ENCODE measurements around the gene TTBK1. TPM values are rescaled to one million over a fixed set of nuclear protein-coding genes. Genes with fewer than 3 reads are reported as not detected.

TTBK1 gene
- total RNA-seq, 1 experiment from 2014 or later = 0.68 TPM

- POLR2A ChIA-PET = interaction anchor here (0.5 to 1.1 kb wide), 2 partner anchors 158 to 199 kb away, joined by 3 read pairs; partner anchors contain the start of genes KLC4 and MRPL2
- Mint-ChIP-seq H3K9me3 (no peaks in the 10 kb centered on the region), H3K27me3 (ENCODE audit: low read depth) (no peaks in the 10 kb centered on the region), H3K27ac (no peak overlapping the region; the same call in 1 of the 2 replicates), H3K4me3 (no peak overlapping the region), H3K36me3 (no peaks in the 10 kb centered on the region), H3K4me1 (peaks cover 17% of the 10 kb centered on the region)
- DNase-seq (ENCODE audit: low spot score) (no peak), ATAC-seq (no peak)
- TF ChIP-seq PRDM15 (CRISPR knock-in tag; IDR thresholded peaks at IDR 0.05) = no peak
- TF ChIP-seq ZBTB21 (CRISPR knock-in tag; IDR thresholded peaks at IDR 0.05; ENCODE audit: borderline replicate concordance) = no peak
- CTCF ChIA-PET = no interaction called here
These were observed 14.9 kb downstream of the TTBK1 start for GRCh38 chr6:43258180-43258579.

- no peaks in the 10 kb centered on the region; the same call in 1 of the 2 replicates for H3K27me3 Mint-ChIP-seq (ENCODE audit: low read depth)
- H3K36me3 Mint-ChIP-seq = no peaks in the 10 kb centered on the region
- TF ChIP-seq ZNF425 (CRISPR knock-in tag; conservative IDR thresholded peaks at IDR 0.05) = no peak
- TF ChIP-seq MAX (CRISPR knock-in tag; IDR thresholded peaks at IDR 0.05) = no peak
- no peak for TF ChIP-seq HMGA2 (CRISPR knock-in tag; IDR thresholded peaks at IDR 0.05)
- TF ChIP-seq OVOL2 (CRISPR knock-in tag; IDR thresholded peaks at IDR 0.05; ENCODE audit: borderline replicate concordance) = no peak
- TF ChIP-seq FOXP1 (CRISPR knock-in tag; IDR thresholded peaks at IDR 0.05; ENCODE audit: borderline replicate concordance) = no peak
- no peak for TF ChIP-seq FOXJ3 (CRISPR knock-in tag; IDR thresholded peaks at IDR 0.05; ENCODE audit: borderline replicate concordance)
- TF ChIP-seq HMGXB4 (CRISPR knock-in tag; IDR thresholded peaks at IDR 0.05) = no peak
- no peak for TF ChIP-seq ZNF671 (CRISPR knock-in tag; IDR thresholded peaks at IDR 0.05)
- no peak for TF ChIP-seq CBFB (CRISPR knock-in tag; IDR thresholded peaks at IDR 0.05; ENCODE audit: low read depth)
- TF ChIP-seq ATF2 (CRISPR knock-in tag; IDR thresholded peaks at IDR 0.05; ENCODE audit: borderline replicate concordance, low read depth) = no peak
- TF ChIP-seq CREM (CRISPR knock-in tag; IDR thresholded peaks at IDR 0.05) = no peak
- TF ChIP-seq SP1 (CRISPR knock-in tag; conservative IDR thresholded peaks at IDR 0.05) = no peak
- no peak for TF ChIP-seq ZNF232 (CRISPR knock-in tag; IDR thresholded peaks at IDR 0.05)
- no peak for TF ChIP-seq GTF2I (CRISPR knock-in tag; conservative IDR thresholded peaks at IDR 0.05)
- TF ChIP-seq ERG (CRISPR knock-in tag; IDR thresholded peaks at IDR 0.05) = no peak
- no peak for TF ChIP-seq AR (CRISPR knock-in tag; IDR thresholded peaks at IDR 0.05)
- DNase-seq (ENCODE audit: low spot score) = no peak
- no peak overlapping the region for H3K4me3 Mint-ChIP-seq
- H3K4me1 Mint-ChIP-seq = peaks cover 17% of the 10 kb centered on the region
- H3K27ac Mint-ChIP-seq = no peak overlapping the region
- ATAC-seq = no peak
- POLR2A ChIA-PET = interaction anchor here (0.5 to 1.1 kb wide), 2 partner anchors 157 to 200 kb away, joined by 3 read pairs; partner anchors contain the start of genes KLC4 and MRPL2
- no peaks in the 10 kb centered on the region for H3K9me3 Mint-ChIP-seq
- CTCF ChIA-PET = interaction anchor here (1.1 kb wide), 1 partner anchor 248 kb away, joined by 3 read pairs; no protein-coding TSS in a partner anchor
These were observed 15.8 kb downstream of the TTBK1 start for GRCh38 chr6:43258807-43259686.

Data from WTC11 (cell line).